HG03457 (cell line): Measurements from ENCODE around the gene DGCR6.
"Not testable (repeated sequence)": the region's sequence is repeated elsewhere in the genome, so short reads cannot be mapped to it uniquely, and the experiment has no call there.

Experiments
- ATAC-seq: cut with Tn5 transposase; IDR thresholded peaks from one replicate; pipeline ENCODE4 v1.9.1; 2021; ENCODE audit warnings: moderate number of reproducible peaks; ENCODE audit not compliant: unreplicated experiment

Gene DGCR6

GRCh38 chr22:18959741-18960140 is 53.6 kb downstream of the DGCR6 start:
- ATAC-seq, result not testable (repeated sequence)

GRCh38 chr22:18960166-18960820 is 54.2 kb downstream of the DGCR6 start:
- not testable (repeated sequence) for ATAC-seq

GRCh38 chr22:18961201-18961600 is 55.1 kb downstream of the DGCR6 start:
- not testable (repeated sequence) for ATAC-seq
